HL-60 (cell line): ENCODE measurements around the gene ZNF326.

Experiments used
- GABPA ChIP-seq: IDR thresholded peaks from 2 replicates; pipeline ENCODE4 v1.6.1; 2012; ENCODE audit warnings: low read depth
- TF ChIP-seq, protein P1 (sequence below): IDR thresholded peaks from one replicate; pipeline ENCODE4 v1.5.1; 2011; ENCODE audit warnings: low read length, control low read depth, inconsistent platforms; ENCODE audit not compliant: insufficient read depth

DNA sequence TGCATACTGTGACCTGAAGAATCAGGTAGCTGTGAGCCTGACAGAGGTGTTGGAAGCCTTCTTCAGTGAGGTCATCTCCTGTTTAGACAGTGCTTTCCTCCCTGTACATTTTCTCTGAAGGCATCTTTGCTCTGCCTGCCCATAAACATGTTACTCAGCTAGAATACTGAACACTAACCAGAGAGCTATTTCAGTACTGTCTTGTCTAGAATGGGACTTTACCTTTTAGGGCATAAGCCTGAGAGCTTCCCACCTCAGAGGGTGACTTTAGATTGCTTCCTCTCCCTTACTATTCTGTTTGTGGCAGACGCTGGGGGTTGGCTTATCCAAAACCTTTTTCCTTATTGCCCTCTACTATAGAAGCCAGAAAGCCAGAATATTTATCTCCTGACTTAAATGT is 23.3 kb upstream of the ZNF326 start:
- TF ChIP-seq, protein P1, sequence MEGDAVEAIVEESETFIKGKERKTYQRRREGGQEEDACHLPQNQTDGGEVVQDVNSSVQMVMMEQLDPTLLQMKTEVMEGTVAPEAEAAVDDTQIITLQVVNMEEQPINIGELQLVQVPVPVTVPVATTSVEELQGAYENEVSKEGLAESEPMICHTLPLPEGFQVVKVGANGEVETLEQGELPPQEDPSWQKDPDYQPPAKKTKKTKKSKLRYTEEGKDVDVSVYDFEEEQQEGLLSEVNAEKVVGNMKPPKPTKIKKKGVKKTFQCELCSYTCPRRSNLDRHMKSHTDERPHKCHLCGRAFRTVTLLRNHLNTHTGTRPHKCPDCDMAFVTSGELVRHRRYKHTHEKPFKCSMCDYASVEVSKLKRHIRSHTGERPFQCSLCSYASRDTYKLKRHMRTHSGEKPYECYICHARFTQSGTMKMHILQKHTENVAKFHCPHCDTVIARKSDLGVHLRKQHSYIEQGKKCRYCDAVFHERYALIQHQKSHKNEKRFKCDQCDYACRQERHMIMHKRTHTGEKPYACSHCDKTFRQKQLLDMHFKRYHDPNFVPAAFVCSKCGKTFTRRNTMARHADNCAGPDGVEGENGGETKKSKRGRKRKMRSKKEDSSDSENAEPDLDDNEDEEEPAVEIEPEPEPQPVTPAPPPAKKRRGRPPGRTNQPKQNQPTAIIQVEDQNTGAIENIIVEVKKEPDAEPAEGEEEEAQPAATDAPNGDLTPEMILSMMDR: no peak
- no peak for TF ChIP-seq GABPA
